HepG2 (cell line): ENCODE measurements around the gene HSCB. TPM values are rescaled to one million over a fixed set of nuclear protein-coding genes. Genes with fewer than 3 reads are reported as not detected.

Experiments
- ATAC-seq: fragments of 200-7000 bp; cut with Tn5 transposase; 3 replicates; pipeline ENCODE4 v1.9.1; 2020; ENCODE audit warnings: mild to moderate bottlenecking, moderate library complexity
- BruUV-seq: library from RNA; stranded (reverse); fragments of 400-500 nt; replicated peaks from 2 replicates; lab custom pipeline; 2021; lab: Mats Ljungman, UMichigan
- CTCF ChIA-PET: fragments of 300-600 bp; formaldehyde crosslinking; extraction: SDS; loops from one replicate; lab custom pipeline; 2021; ENCODE audit warnings: low total read pairs, inconsistent platforms, low intra/inter-chr PET ratio; lab: Yijun Ruan, JAX
- POLR2A ChIA-PET: fragments of 350-600 bp; sonication (Branson Sonifier 250); formaldehyde crosslinking; loops from one replicate; lab custom pipeline; 2020; ENCODE audit warnings: antibody characterized with exemption, inconsistent platforms; lab: Yijun Ruan, JAX
- DNase-seq: peaks from one replicate; pipeline ENCODE4 v3.0.0-alpha.2; 2015; ENCODE audit warnings: low spot score
- FAIRE-seq: peaks from 3 replicates; lab custom pipeline; 2011; peaks lifted over from hg19 to GRCh38; lab: Jason Lieb, UNC
- H2AFZ ChIP-seq: one replicate; pipeline ENCODE4 v1.6.1; 2011; ENCODE audit warnings: low read length, inconsistent platforms
- H3K27ac ChIP-seq: fragments of 300-600 bp; 3 replicates; pipeline ENCODE4 v1.8.0; 2011; ENCODE audit warnings: mixed run types, mild to moderate bottlenecking, mixed read lengths, low read length, inconsistent platforms; ENCODE audit not compliant: insufficient read depth; ENCODE audit errors: extremely low read length
- H3K27me3 ChIP-seq, 2 experiments: fragments of 200-600 bp in 1 of 2; 2 replicates in 1 of 2; 3 replicates in 1 of 2; pipeline versions ENCODE4 v1.6.0 to v1.8.0; 2011; ENCODE audit warnings: low read length in 2 of 2, mild to moderate bottlenecking in 2 of 2, moderate library complexity in 2 of 2, inconsistent platforms in 1 of 2; ENCODE audit not compliant: insufficient read depth in 2 of 2, control insufficient read depth in 1 of 2
- H3K36me3 ChIP-seq, 2 experiments: fragments of 200-600 bp in 1 of 2; replicated peaks in 1 of 2; 2 replicates in 1 of 2; 3 replicates in 1 of 2; pipeline versions ENCODE4 v1.5.1 to v1.8.0; 2011; ENCODE audit warnings: low read length in 2 of 2, inconsistent platforms in 1 of 2; ENCODE audit not compliant: insufficient read depth in 2 of 2, control insufficient read depth in 1 of 2
- H3K4me1 ChIP-seq: 2 replicates; pipeline ENCODE4 v1.5.1; 2012; ENCODE audit warnings: low read length, inconsistent platforms; ENCODE audit not compliant: insufficient read depth
- H3K4me2 ChIP-seq: 2 replicates; pipeline ENCODE4 v1.6.0; 2011; ENCODE audit warnings: low read depth, low read length, inconsistent platforms
- H3K4me3 ChIP-seq, 3 experiments: fragments of 200-600 bp in 1 of 3; sonication (generic), shearing (Covaris generic) in 1 of 3; replicated peaks in 1 of 3; 2 replicates each; pipeline ENCODE4 v1.5.1; 2011 to 2016; ENCODE audit warnings: low read length in 3 of 3, inconsistent platforms in 2 of 3, low read depth in 2 of 3, mild to moderate bottlenecking in 2 of 3, control low read depth in 1 of 3, mixed read lengths in 1 of 3; ENCODE audit not compliant: insufficient read depth in 1 of 3
- H3K79me2 ChIP-seq: one replicate; pipeline ENCODE4 v1.6.1; 2011; ENCODE audit warnings: low read length, inconsistent platforms; ENCODE audit not compliant: insufficient read depth
- H3K9ac ChIP-seq: 2 replicates; pipeline ENCODE4 v1.6.0; 2011; ENCODE audit warnings: mild to moderate bottlenecking, low read depth, low read length, inconsistent platforms; ENCODE audit not compliant: insufficient read depth
- H3K9me3 ChIP-seq: 2 replicates; pipeline ENCODE4 v1.5.1; 2012; ENCODE audit warnings: mild to moderate bottlenecking, low read length
- H4K20me1 ChIP-seq: 2 replicates; pipeline ENCODE4 v1.6.0; 2011; ENCODE audit warnings: inconsistent platforms, mild to moderate bottlenecking, low read length, moderate library complexity; ENCODE audit not compliant: insufficient read depth
- CREM ChIP-seq, 2 experiments: sonication (generic) in 1 of 2; formaldehyde crosslinking in 1 of 2; IDR thresholded peaks; 2 replicates each; pipeline versions ENCODE4 v1.4.0 to v1.6.1; 2016 to 2020; ENCODE audit warnings: antibody characterized with exemption in 1 of 2, mild to moderate bottlenecking in 1 of 2, missing genetic modification reagents in 1 of 2
- E2F2 ChIP-seq: sonication (generic); formaldehyde crosslinking; IDR thresholded peaks from 2 replicates; pipeline ENCODE4 v1.4.0; 2020; ENCODE audit warnings: missing genetic modification reagents, borderline replicate concordance
- KLF16 ChIP-seq, 2 experiments: sonication (generic) in 1 of 2; formaldehyde crosslinking in 1 of 2; IDR thresholded peaks; 2 replicates each; pipeline versions ENCODE4 v1.6.1 to v1.8.0; 2016 to 2023; ENCODE audit warnings: missing genetic modification reagents in 2 of 2, missing compliant biosample characterization in 1 of 2
- KMT2A ChIP-seq: sonication (generic); formaldehyde crosslinking; IDR thresholded peaks from 2 replicates; pipeline ENCODE4 v1.4.0; 2020; ENCODE audit warnings: missing genetic modification reagents
- REXO4 ChIP-seq: sonication (generic); formaldehyde crosslinking; IDR thresholded peaks from 2 replicates; pipeline ENCODE4 v1.8.0; 2022; ENCODE audit warnings: missing genetic modification reagents, mild to moderate bottlenecking, borderline replicate concordance
- RXRB ChIP-seq: IDR thresholded peaks from 2 replicates; pipeline ENCODE4 v1.6.1; 2016; ENCODE audit warnings: borderline replicate concordance, missing genetic modification reagents, missing compliant biosample characterization
- SAP130 ChIP-seq: IDR thresholded peaks from 2 replicates; pipeline ENCODE4 v1.6.1; 2016; ENCODE audit warnings: low read depth
- SMARCC2 ChIP-seq: fragments of 450-650 bp; IDR thresholded peaks from 2 replicates; pipeline ENCODE4 v1.6.1; 2017; ENCODE audit warnings: antibody characterized with exemption, mild to moderate bottlenecking
- TFDP1 ChIP-seq: IDR thresholded peaks from 2 replicates; pipeline ENCODE4 v1.6.1; 2016; ENCODE audit warnings: missing compliant biosample characterization, missing genetic modification reagents, borderline replicate concordance
- ZBTB37 ChIP-seq: sonication (generic); formaldehyde crosslinking; IDR thresholded peaks from 2 replicates; pipeline ENCODE4 v1.4.0; 2020; ENCODE audit warnings: mild to moderate bottlenecking, missing genetic modification reagents
- ZGPAT ChIP-seq: IDR thresholded peaks from 2 replicates; pipeline ENCODE4 v1.6.1; 2016; ENCODE audit warnings: mild to moderate bottlenecking
- ZKSCAN5 ChIP-seq: sonication (generic); formaldehyde crosslinking; IDR thresholded peaks from 2 replicates; pipeline ENCODE4 v1.5.1; 2020; ENCODE audit warnings: mild to moderate bottlenecking, missing genetic modification reagents
- ZMYM3 ChIP-seq: sonication (generic); formaldehyde crosslinking; IDR thresholded peaks from 2 replicates; pipeline ENCODE4 v1.5.1; 2020; ENCODE audit warnings: mild to moderate bottlenecking, missing genetic modification reagents
- ZNF205 ChIP-seq: IDR thresholded peaks from 2 replicates; pipeline ENCODE4 v1.6.1; 2018; ENCODE audit warnings: missing biosample characterization, missing genetic modification reagents
- ZNF264 ChIP-seq: sonication (generic); formaldehyde crosslinking; IDR thresholded peaks from 2 replicates; pipeline ENCODE4 v1.4.0; 2020; ENCODE audit warnings: missing genetic modification reagents
- ZNF33A ChIP-seq: sonication (generic); formaldehyde crosslinking; IDR thresholded peaks from 2 replicates; pipeline ENCODE4 v1.5.1; 2020; ENCODE audit warnings: missing genetic modification reagents, mild to moderate bottlenecking, moderate library complexity, borderline replicate concordance
- ZNF580 ChIP-seq: IDR thresholded peaks from 2 replicates; pipeline ENCODE4 v1.6.1; 2016; ENCODE audit warnings: low read depth, borderline replicate concordance
- WGBS: methylation state at CpG from one replicate; pipeline ENCODE4 v1.1.6; 2017; ENCODE audit warnings: low lambda C conversion rate; 5-methylcytosine and 5-hydroxymethylcytosine counted together
- in situ Hi-C: cut with HindIII; loops from 2 replicates; pipeline ENCODE4 v1.10.0; 2017; ENCODE audit warnings: low pct_unique_long_range_greater_than_20kb; ENCODE audit not compliant: extremely low pct_ligation_motif_present
- intact Hi-C: fragments of 100-400 bp; cut with micrococcal nuclease; formaldehyde crosslinking; loops from one replicate; pipeline ENCODE4 v1.10.0; 2022; ENCODE audit not compliant: unreplicated experiment
- polyA plus RNA-seq, 8 experiments: library from polyadenylated mRNA; depleted of rRNA in 3 of 8; stranded (reverse) in 7 of 8; unstranded in 1 of 8; fragments of >200 nt; fragmentation: Illumina TruSeq in 4 of 8; extraction: Trizol in 4 of 8; gene quantifications; 2 replicates each; pipeline versions ENCODE4 v1.2.1 to v1.2.3, GENCODE V29; 2011 to 2016; ENCODE audit warnings: low read depth in 4 of 8, missing spikeins in 1 of 8, mixed read lengths in 1 of 8; ENCODE audit not compliant: insufficient read depth in 1 of 8
- total RNA-seq, 5 experiments: library from RNA; depleted of rRNA; stranded (reverse); fragments of >200 nt; fragmentation: Illumina TruSeq; extraction: Trizol; gene quantifications; 2 replicates each; pipeline ENCODE4 v1.2.3, GENCODE V29; 2016; ENCODE audit warnings: low read depth in 1 of 5

HSCB gene
- total and polyA plus RNA-seq, 2 of the 13 experiments (the other 11 are each of a cell fraction or from before 2014, with no cell fraction given) = 15.4 to 20.9 TPM

GRCh38 chr22:28801845-28802594 lies 60.2 kb downstream of the HSCB start:
- in situ Hi-C loops (no loop called here), intact Hi-C loops (loop anchor here (1.0 kb wide), 2 partner anchors 9 to 27 kb away; no protein-coding TSS in a partner anchor)
- 3% methylated on average over 14 of the region's 14 CpGs for WGBS
- ChIA-PET CTCF (interaction anchor here (2.4 kb wide), 1 partner anchor 27 kb away, joined by 12 read pairs; no protein-coding TSS in a partner anchor), POLR2A (interaction anchor here (0.6 to 20.4 kb wide), 9 partner anchors 10 to 238 kb away, joined by 3 to 945 read pairs (median 8); partner anchors contain the start of gene CCDC117)
- H3K79me2 ChIP-seq = peaks cover 47% of the 10 kb centered on the region
- peak; percentile 64 for FAIRE-seq
- H3K27me3 ChIP-seq = no peaks in the 10 kb centered on the region; a peak in 1 of 5 replicates
- peak overlapping the region; percentile 98 for H3K27ac ChIP-seq
- H3K9ac ChIP-seq = peak overlapping the region; percentile 99
- H4K20me1 ChIP-seq = peaks cover 12% of the 10 kb centered on the region
- H3K4me1 ChIP-seq = peaks cover 32% of the 10 kb centered on the region
- peak; percentile 43 for ATAC-seq
- no TSS peak for BruUV-seq
- H3K36me3 ChIP-seq = peaks cover 2 to 14% of the 10 kb centered on the region in 2 experiments; a peak in 4 of 5 replicates
- no peak overlapping the region for H2AFZ ChIP-seq
- DNase-seq = peak; percentile 87
- H3K4me3 ChIP-seq = peak overlapping the region; percentile 66 to 99 (median 82)
- H3K4me2 ChIP-seq = peak overlapping the region; percentile 63
- no peaks in the 10 kb centered on the region for H3K9me3 ChIP-seq
- TF ChIP-seq REXO4 (CRISPR knock-in tag) (no peak), ZNF580 (CRISPR knock-in tag) (no peak), SMARCC2 (no peak), ZKSCAN5 (CRISPR knock-in tag) (no peak), ZGPAT (CRISPR knock-in tag) (peak; percentile 79; the same call in 1 of the 2 replicates), KMT2A (CRISPR knock-in tag) (peak; percentile 60; the same call in 1 of the 2 replicates), ZBTB37 (CRISPR knock-in tag) (peak; percentile 86), ZNF264 (CRISPR knock-in tag) (0 out of 2 replicates have a peak, but pooled peaks have one; percentile 35), ZNF205 (CRISPR knock-in tag) (peak; percentile 72; the same call in 1 of the 2 replicates), ZMYM3 (CRISPR knock-in tag) (0 out of 2 replicates have a peak, but pooled peaks have one; percentile 14), TFDP1 (CRISPR knock-in tag) (peak; percentile 88; the same call in 1 of the 2 replicates), CREM (IDR thresholded peaks at IDR 0.05) (peak; percentile 20; the same call in 1 of the 2 replicates), CREM (CRISPR knock-in tag; IDR thresholded peaks at IDR 0.05) (no peak), KLF16 (CRISPR knock-in tag; IDR thresholded peaks at IDR 0.05) (peak in 1 of 2 experiments; percentile 76; a peak in 2 of 4 replicates), ZNF33A (CRISPR knock-in tag) (0 out of 2 replicates have a peak, but pooled peaks have one; percentile 44), SAP130 (CRISPR knock-in tag) (peak; percentile 79), RXRB (CRISPR knock-in tag) (peak; percentile 41; the same call in 1 of the 2 replicates), E2F2 (no peak)
